ENCODE data around the gene PHF21B.

DNA sequence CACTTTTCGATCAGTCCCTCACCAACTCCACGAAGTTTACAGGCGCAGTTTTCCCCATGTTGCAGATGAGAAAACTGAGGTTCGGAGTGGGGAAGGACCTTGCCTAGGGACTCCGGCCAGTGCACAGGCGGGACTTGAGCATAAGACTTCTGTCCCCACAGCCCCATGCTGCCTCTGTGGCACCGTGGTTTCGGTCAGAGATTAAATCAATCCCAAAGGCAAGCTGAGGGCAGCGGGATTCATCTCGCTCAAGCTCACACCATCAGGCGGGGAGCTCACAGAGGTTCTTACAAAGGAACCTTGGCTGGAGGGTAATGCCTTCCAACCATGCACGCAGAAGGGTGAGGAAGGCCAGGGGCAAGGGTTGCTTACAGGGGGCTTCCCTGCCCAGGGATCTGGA is 115.5 kb downstream of the PHF21B start:
- no peak for TF ChIP-seq CTCF (IDR thresholded peaks at IDR 0.05)
- no peak for TF ChIP-seq POLR2AphosphoS5 (IDR thresholded peaks at IDR 0.05)

All from sigmoid colon (tissue), 4 donors.